Stimulated activated CD4-positive, alpha-beta T cell treated with anti-CD3 and anti-CD28 coated beads, Interleukin-12 subunit alpha, Interleukin-12 subunit beta, amount 100 ng/mL, for 48 hours (primary cell): ENCODE measurements around the gene ZNF391.
"Not testable (repeated sequence)": the region's sequence is repeated elsewhere in the genome, so short reads cannot be mapped to it uniquely, and the experiment has no call there.

ENCODE experiments used
- DNase-seq, 3 donors: peaks; one replicate each; pipeline ENCODE4 v3.0.0-alpha.2; 2020; ENCODE audit warnings: low read depth in 2 of 3, low spot score in 1 of 3

ZNF391 gene

DNA sequence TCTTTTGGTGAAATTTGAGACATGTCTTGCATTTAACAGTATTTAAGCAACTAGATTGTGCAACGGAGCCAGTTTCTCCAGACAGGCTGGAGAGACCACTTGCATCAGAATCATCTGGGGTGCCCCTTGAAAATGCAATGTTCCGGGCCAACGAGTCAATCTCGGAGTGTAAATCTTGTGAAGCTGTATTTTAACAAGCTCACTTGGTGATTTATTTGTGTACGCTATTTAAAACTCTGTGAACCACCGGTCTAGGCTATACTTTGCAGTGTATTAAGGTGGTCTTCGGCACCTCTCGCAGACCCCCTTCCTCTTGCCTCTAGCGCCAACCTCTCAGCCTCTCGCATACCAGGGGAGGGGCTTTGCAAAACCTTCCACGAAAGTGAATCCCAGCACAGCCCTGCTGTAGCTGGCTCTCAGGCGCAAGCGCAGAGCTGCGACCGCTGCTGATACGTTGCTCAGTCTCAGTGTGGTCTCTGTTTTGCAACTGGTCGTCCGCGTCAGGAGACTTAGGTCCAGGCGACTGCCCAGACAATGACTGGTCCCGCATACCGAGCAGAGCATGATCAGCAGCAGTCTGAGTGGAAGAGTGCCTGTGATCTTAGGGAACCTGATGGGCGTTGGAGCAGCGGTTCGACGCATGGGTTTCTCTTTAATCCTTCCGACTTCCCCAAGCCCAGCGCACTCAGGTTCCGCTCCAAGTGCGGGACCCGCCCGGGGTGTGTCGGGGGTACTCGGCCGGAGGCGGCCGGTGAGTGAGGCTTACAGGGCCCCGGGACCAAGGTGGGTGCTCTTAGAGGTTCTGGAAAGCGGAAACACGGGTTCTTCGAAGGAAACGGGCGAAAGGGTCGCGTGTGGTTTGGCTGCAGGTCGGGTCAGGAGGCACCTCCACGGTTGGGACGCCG, at the start of gene ZNF391:
TSS of gene ZNF391 (plus strand) at position 467 of the 905 bp plus-strand sequence. CDS start 11,612 bp downstream, outside the sequence.
- DNase-seq, result peak; percentile 50 to 69 (median 53)

DNA sequence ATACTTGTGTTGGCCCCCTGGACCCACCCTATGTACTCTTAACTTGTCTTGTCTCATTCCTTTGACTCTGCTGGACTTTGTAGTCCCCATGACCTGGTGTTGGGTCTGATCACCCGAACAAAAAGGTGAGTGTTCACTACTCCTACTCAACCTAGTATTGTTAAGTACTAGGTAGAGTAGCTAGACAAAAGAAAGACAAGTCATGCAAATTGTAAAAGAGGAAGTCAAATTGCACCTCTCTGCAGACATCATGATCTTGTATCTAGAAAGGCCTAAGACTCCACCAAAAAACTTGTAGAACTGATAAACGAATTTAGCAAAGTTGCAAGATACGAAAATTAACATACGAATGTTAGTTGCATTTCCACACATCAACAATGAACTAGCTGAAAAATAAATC, 35.7 kb upstream of the ZNF391 start:
- no peak for DNase-seq

DNA sequence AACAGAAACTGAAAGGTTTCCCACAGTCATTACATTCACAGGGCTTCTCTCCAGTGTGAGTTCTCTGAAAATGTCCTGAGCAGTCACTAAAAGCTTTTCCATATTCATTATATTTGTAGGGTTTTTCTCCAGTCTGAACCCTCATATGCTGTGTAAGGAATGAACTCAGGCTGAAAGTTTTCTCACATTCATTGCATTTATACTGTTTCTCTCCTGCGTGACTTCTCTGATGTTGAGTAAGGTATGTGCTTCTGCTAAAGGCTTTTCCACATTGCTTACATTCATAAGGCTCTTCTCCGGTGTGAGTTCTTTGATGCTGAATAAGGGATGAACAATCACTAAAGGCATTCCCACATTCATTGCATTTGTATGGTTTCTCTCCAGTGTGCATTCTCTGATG, 29.8 kb upstream of the ZNF391 start:
- no peak for DNase-seq

DNA sequence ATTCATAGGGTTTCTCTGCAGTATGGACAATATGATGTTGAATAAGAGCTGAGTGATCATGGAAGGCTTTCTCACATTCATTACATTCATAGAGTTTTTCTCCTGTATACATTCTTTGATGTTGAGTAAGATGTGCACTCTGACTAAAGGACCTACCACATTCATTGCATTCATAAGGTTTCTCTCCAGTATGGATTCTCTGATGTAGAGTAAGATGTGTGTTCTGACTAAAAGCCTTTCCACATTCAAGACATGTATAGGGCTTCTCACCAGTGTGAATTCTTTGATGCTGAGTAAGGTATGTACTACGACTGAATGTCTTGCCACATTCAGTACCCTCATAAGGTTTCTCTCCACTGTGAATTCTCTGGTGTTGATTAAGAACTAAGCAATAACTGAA, 29.3 kb upstream of the ZNF391 start:
- no peak for DNase-seq

DNA sequence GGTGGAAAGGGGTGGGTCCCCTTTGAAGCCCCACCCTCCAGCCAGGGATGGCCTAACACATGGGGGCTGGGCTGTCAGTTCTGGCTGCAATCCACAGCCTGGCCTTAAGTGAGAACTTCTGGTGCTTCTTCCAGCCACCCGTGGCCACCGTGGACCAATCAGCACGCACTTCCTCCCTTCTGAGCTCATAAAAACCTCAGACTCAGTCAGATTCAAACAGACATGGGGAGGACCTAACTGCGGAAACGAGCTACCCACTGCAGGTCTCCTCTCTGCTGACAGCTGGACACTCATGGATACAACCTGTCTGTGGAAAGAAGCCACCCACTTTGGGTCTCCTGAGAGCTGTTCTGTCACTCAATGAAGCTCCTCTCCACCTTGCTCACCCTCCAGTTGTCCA, 20.4 kb upstream of the ZNF391 start:
- DNase-seq, result no peak

DNA sequence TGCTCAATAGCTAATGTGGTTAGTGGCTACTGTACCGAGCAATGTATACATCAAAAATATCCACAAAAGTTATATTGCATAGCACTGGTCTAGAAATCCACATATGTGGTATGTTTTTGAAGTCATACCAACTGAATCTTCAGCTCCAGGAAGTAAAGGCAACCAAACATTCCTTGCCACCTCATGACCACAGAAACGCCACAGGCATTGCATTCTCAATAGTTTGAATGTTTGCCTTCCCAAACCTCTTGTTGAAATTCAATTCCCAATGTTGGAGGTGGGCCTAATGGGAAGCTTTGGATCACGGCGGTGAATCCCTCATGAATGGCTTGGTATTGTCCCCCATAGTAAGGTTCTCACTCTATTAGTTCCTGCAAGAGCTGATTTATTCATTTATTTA, 18.2 kb upstream of the ZNF391 start:
- no peak for DNase-seq

DNA sequence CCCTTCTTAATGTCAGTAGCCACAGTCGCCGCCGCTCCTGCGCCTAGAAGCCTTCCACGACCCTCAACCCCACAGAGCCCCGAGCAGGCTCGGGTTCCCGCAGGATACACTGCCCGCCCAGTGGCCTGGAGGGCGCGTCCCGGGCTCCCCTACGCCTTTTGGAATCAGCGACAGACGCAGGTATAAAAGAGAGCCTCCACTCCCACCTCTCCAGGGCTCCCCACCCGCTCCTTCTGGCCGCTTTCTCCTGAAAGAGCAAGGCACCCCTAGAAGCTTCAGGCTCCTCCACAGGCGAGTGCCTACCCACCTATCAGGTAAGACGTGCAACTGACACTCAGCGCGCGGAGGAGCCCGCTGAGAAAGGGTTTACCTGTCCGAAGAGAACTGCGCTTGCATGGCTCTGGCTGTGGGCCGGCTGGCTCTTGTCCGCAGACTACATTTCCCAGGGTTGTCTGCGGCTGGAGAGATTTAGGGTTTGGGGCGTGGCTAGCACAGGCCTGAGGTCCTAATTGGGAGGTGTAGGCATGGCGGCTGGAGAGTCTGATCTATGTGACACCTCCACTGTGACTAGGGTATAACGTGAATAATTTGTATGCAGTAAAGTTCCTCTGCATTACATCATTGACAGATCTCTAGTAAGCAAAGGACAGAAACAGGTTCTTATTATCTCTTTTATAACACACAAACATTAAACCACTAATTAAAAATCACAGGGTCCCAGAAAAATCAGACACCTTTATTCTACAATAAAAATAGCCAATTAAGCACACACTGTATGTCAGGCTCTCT, 13.5 kb upstream of the ZNF391 start:
- DNase-seq, result peak; percentile 64 to 69 (median 66)

GRCh38 chr6:27375613-27376079, 12.9 kb upstream of the ZNF391 start:
- DNase-seq, result no peak

DNA sequence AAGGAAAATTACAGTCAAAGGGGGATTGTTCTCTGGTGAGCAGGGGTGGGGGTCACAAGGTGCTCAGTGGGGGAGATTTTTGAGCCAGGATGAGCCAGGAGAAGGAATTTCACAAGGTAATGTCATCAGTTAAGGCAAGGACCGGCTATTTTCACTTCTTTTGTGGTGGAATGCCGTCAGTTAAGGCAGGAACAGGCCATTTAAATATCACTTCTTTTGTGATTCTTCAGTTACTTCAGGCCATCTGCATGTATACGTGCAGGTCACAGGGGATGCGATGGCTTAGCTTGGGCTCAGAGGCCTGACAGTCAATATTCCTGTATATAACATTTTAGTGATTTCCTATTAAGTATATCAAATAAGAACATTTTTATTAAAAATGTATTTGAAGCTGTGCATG, 10.2 kb upstream of the ZNF391 start:
- not testable (repeated sequence) for DNase-seq

- DNase-seq, result not testable (repeated sequence)
Observed at GRCh38 chr6:27381001-27381400, 7.6 kb upstream of the ZNF391 start.

DNA sequence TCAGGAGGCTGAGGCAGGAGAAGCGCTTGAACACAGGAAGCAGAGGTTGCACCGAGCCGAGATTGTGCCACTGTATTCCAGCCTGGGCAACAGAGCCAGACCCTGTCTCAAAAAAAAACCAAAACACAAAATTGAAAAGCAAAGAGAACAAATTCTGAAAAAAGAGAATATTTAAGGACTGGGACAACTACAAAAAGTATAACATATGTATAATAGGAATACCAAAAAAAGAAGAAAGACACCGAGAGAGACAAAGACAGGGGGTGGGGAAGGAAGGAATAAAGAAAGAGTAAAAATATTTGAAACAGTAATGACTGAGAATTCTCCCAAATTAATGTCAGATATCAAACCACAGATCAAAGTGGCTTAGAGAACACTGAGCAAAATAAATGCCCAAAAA, 5.5 kb upstream of the ZNF391 start:
- DNase-seq, result no peak

DNA sequence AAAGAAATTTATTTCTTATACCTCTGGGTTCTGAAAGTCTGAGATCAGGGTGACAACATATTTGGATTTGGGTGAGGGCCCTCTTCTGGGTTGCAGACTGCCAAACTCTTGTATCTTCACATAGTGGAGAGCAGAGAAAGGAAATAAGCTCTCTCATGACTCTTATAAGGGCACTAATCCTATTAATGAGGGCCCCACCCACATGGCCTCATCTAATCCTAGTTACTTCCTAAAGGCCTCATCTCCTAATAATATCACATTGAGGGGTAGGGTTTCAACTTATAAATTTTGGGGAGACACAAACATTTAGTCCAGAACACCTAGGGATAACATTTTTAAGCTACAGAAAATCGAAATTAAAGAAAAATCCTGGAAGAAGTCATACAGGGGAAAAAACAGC, 5.1 kb upstream of the ZNF391 start:
- DNase-seq, result no peak

GRCh38 chr6:27392623-27393022, 4.1 kb downstream of the ZNF391 start:
- DNase-seq, result no peak

DNA sequence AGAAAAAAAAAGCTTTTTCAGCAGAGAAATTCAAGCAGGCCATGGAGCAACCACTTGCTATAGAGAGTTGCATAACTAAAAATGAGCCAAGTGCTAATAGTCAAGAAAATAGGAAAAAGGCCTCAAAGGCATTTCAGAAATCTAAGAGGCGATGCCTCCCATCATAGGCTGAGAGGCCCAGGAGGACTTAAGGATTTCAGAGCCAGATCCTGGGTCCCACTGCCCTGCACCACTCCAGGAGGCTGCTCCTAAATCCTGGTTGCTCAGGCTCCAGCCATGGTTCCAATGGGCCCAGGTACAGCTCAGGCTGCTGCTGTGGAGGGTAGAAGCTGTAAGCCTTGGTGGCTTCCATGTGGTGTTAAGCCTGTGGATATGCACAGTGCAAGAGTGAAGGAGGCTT, 5.5 kb downstream of the ZNF391 start:
- no peak for DNase-seq

- no peak for DNase-seq
Observed at GRCh38 chr6:27400877-27401642, 12.5 kb downstream of the ZNF391 start.

GRCh38 chr6:27406085-27406484, 17.5 kb downstream of the ZNF391 start:
- no peak for DNase-seq

DNA sequence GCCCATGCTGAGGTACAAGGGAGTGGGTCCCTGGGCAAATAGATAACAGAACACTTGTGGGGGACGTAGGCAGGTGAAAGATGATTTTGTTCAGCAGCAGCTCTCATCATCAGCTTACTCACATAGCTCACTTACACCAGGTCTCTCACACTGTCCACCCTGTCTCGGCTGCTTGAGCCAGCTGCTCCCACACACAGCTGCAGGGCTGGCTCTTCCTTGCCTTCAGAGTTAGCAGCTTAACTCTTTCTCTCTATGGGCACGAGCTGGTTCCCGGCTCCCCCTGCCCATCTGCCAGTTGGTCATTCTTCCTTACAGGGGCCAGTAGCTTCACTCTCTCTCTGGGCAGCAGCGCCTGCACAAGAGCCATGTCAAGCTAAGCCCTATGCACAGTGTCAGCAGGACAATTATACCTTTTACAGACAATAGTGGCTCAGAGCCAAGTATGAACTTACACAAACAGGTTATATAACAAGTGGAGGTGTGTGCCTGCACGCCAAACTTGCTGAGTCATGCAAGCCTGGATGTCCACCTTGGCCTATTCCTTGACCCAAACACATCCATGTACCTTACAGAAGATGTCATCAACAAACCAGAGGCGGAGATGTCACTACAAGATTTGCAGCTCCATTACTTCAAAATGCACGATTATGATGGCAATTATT, 18.7 kb downstream of the ZNF391 start:
- DNase-seq, result no peak

- no peak for DNase-seq
Observed at GRCh38 chr6:27414300-27414699, 25.7 kb downstream of the ZNF391 start.

DNA sequence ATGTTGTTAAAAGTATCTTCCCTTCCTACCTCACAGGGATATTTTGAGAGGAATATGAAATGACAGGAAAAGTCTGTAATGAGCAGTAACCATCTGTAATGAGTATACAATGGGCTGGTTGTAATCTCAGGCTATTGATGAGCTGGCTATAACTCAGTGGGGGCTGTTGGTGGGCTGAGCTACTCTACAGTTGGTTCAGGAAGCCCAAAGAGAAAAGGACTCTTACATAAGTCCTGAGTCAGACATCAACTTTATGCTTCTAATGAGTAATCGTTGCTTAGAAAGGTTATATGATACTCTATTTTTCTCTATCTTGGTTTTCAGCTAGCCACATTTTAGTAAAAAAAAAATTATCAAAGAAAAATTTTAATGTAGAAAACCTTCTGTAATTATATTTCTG, 26.4 kb downstream of the ZNF391 start:
- DNase-seq, result no peak

GRCh38 chr6:27415898-27416297, 27.3 kb downstream of the ZNF391 start:
- DNase-seq, result no peak

DNA sequence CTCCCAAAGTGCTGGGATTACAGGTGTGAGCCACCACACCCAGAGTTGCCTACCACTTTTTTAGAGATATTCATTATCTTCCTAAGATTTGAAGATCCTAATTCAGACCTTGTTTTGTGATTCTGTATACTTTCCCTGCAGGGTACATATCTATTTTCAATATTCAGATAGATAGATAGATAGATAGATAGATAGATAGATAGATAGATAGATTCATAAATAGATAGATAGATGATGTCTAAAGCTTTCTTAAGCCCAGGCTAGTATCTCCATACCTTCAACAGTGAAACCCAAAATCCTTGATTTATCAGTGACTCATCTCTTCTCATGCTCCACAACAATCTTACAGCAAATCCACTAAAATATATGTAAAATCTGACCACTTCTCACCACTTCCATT, 30.8 kb downstream of the ZNF391 start:
- no peak for DNase-seq
